GM12892 (cell line): Measurements from ENCODE around the gene ADAMTSL1.

Source experiments
- DNase-seq: peaks from one replicate; pipeline ENCODE4 v3.0.0; 2011; ENCODE audit not compliant: insufficient read length
- FAIRE-seq: peaks from 2 replicates; lab custom pipeline; 2011; peaks lifted over from hg19 to GRCh38; lab: Jason Lieb, UNC
- POLR2A ChIP-seq: IDR thresholded peaks from 2 replicates; pipeline ENCODE4 v1.6.1; 2011; ENCODE audit warnings: low read depth, low read length, control low read depth
- POLR2AphosphoS5 ChIP-seq: IDR thresholded peaks from 2 replicates; pipeline ENCODE4 v1.6.1; 2011; ENCODE audit warnings: low read depth, low read length, control low read depth
- TAF1 ChIP-seq: IDR thresholded peaks from 2 replicates; pipeline ENCODE4 v1.6.1; 2011; ENCODE audit warnings: low read depth, mild to moderate bottlenecking, control low read depth, low read length, borderline replicate concordance

The ADAMTSL1 gene

DNA sequence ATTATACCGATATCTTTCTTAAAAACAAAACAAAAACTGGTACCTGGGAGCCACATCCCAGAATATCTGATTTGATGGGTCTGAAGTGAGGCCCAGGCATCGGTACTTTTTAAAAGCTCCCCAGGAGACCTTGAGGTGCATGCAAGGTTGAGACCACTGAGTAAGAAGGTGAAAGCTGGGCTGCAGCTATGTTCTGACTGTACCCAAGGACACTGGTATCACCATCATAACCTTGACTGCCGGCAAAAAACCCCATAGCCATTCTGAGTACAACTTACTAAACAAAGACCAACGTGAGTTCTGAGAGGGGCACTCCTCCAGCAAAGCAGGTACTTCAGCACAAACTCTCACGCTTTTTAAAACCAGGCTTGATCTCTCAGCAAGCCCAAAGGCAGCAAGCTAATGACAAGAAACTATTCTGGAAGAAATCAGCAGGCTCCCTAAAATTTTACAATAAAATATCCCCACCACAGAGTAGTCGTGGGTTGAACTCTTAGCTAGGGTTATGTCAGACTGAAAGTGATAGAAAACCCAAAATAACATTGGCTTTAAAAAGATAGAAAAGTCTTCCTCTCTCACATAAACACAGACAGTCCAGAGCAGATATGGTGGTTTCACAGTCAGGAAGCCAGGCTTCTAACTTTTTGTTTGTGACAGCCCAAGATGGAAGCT lies 295.1 kb downstream of the ADAMTSL1 start:
- TF ChIP-seq POLR2AphosphoS5 (0 out of 2 replicates have a peak, but pooled peaks have one; percentile 38), TAF1 (no peak), POLR2A (peak; percentile 49; the same call in 1 of the 2 replicates)
- DNase-seq = no peak
- FAIRE-seq = peak; percentile 96

DNA sequence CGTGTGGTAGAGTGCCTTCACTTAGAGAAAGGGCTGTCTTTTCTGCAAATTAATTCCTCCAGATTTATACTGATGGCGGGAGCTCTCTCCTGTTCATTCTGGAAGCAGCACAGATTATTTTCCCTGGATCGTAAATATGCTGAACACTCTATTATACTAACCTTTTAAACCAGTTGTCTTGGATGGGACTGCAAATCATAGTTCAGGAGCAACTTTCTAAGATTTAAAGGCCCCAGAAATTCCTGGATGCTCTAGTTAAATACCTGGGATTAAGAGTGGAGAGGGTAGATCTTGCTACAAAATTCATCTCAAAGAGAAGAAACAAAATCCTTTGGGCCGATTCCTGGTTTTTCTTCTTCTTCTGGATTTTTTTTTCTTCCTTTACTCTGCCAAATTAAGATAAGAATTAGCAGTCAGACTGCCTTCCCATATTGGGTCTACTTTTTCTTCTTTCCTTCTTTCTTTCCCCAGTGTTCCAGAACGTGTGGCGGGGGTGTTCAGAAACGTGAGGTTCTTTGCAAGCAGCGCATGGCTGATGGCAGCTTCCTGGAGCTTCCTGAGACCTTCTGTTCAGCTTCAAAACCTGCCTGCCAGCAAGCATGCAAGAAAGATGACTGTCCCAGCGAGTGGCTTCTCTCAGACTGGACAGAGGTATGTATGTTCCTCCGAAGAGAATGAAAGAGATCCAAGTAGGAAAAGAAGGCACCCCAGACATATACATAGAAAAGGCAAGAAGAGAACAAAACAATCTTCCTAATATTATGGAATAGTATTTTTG lies 296.4 kb downstream of the ADAMTSL1 start:
- DNase-seq (no peak), FAIRE-seq (no peak)
- TF ChIP-seq POLR2A = no peak
- TF ChIP-seq TAF1 = no peak
- no peak for TF ChIP-seq POLR2AphosphoS5

DNA sequence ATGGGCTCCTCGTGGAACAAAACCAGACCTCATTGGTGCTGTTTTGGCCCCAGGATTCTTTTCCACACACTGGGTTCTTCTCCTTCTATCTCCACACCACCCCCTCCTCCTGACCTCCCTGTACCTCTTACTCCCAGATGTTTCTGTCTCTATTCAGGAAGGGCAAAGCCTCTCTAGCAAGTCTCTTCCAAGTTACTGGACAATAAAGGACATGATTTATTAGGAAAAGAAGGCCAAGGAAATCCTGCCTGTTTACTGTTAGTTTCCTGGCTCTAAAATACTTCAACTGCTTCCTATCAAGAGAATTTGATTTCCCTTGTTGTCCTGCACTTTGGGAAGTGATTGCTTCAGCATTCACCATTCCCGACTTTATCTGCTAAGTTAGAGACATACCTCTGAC lies 297.1 kb downstream of the ADAMTSL1 start:
- DNase-seq = no peak
- TF ChIP-seq POLR2A = no peak
- TF ChIP-seq POLR2AphosphoS5 = no peak
- TF ChIP-seq TAF1 = no peak
- no peak for FAIRE-seq

DNA sequence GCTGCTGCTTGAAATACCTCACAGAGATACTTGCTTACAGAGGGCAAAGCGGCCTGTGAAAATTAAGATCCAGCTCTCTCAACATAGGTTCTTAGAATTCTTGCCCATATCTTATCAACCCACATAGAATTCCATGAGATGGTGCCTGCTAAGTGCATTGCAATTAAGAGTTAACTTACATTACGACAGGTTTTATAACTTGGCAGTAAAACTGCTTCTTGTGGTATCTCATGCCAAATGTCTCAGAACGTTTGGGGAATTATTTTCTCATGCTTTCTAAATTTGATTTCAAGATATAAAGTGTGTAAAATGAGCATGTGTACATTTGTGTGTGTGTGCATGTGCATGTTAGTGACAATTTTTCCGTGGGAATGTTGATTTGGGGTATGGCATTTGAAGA lies 297.8 kb downstream of the ADAMTSL1 start:
- TF ChIP-seq POLR2A = no peak
- no peak for TF ChIP-seq POLR2AphosphoS5
- TF ChIP-seq TAF1 = no peak
- DNase-seq = no peak
- FAIRE-seq = no peak

DNA sequence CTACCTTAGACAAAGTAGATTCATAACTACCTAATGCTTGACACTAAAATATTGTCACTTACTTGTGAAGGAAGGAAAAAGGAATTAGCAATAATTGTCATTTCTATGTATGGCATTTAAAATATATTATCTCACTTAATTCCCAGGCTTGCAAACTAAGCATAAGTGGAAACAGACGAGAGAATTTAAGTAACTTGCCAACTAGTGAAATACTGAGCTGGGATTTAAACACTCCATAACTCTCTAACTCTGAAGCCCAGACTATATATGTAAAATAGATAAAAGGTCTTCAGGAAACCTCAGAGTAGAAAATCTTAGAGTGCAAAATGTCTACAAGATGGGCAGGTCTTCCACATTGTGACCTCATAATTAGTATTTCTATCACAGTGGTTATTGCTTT lies 301.3 kb downstream of the ADAMTSL1 start:
- FAIRE-seq = no peak
- TF ChIP-seq POLR2A (no peak), TAF1 (no peak), POLR2AphosphoS5 (no peak)
- DNase-seq = no peak

DNA sequence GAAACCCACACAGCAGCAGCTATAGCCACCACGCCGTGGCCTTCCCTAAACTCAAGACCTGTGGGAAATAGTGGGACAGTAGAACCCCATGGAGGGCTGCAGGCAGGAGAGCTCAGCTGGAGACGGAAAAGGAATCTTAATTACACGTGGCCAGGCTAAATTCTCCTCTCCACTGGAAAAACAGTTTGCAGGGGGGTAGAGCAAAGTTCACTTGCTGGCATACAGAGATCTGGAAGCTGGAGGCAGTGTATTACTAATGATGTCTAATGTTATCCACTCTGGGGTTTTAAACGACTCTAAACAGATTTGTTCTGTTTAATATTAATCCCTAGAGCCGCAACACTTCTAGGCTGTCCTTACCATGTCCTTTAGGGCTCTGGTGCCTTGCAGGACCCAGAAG lies 302.0 kb downstream of the ADAMTSL1 start:
- TF ChIP-seq POLR2AphosphoS5 = no peak
- no peak for TF ChIP-seq TAF1
- TF ChIP-seq POLR2A = no peak
- FAIRE-seq (no peak), DNase-seq (no peak)

DNA sequence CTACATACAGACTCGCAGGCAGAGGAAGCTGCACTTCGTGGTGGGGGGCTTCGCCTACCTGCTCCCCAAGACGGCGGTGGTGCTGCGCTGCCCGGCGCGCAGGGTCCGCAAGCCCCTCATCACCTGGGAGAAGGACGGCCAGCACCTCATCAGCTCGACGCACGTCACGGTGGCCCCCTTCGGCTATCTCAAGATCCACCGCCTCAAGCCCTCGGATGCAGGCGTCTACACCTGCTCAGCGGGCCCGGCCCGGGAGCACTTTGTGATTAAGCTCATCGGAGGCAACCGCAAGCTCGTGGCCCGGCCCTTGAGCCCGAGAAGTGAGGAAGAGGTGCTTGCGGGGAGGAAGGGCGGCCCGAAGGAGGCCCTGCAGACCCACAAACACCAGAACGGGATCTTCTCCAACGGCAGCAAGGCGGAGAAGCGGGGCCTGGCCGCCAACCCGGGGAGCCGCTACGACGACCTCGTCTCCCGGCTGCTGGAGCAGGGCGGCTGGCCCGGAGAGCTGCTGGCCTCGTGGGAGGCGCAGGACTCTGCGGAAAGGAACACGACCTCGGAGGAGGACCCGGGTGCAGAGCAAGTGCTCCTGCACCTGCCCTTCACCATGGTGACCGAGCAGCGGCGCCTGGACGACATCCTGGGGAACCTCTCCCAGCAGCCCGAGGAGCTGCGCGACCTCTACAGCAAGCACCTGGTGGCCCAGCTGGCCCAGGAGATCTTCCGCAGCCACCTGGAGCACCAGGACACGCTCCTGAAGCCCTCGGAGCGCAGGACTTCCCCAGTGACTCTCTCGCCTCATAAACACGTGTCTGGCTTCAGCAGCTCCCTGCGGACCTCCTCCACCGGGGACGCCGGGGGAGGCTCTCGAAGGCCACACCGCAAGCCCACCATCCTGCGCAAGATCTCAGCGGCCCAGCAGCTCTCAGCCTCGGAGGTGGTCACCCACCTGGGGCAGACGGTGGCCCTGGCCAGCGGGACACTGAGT lies 303.2 kb downstream of the ADAMTSL1 start:
- no peak for DNase-seq
- TF ChIP-seq POLR2AphosphoS5 (no peak), TAF1 (no peak), POLR2A (no peak)
- no peak for FAIRE-seq

DNA sequence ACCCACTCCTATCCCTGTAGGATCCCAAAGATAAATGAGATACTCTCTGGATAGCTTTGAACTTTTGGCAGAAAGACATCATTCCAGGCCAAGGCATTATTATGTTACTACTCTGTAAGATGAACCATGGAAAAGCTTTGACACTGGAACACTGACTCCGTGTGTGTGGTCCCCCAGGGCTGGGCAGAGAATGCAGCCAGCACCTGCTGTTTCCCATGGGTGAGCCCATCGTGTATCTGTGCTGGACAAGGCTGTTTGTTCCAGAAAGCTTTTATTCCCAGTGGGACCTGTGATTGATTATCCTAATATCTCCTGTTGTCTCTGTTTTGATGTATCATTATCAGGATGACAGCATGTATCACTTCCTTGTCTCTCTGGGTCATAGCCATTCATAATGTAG lies 304.2 kb downstream of the ADAMTSL1 start:
- no peak for FAIRE-seq
- TF ChIP-seq POLR2AphosphoS5 = no peak
- no peak for TF ChIP-seq TAF1
- TF ChIP-seq POLR2A = no peak
- DNase-seq = no peak

DNA sequence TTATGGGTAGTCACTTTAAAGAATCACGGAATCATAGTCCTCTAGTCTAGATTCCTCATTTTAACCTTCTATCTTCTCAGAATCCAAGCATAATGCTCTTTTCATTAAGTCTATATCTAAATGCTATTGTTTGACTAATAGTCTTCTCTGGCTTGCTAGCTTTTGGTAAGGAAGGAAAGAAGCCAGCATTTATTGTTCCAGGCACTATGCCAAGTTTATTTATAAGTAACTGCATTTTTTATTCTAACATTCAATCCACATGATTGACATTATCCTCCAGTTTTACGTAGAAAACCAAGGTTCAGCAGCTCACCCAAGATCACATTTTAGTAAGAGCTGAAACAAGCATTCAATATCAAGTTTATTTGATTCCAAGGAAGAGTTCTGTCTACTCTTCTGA lies 304.9 kb downstream of the ADAMTSL1 start:
- no peak for FAIRE-seq
- DNase-seq = no peak
- TF ChIP-seq POLR2AphosphoS5 (no peak), POLR2A (no peak), TAF1 (no peak)

DNA sequence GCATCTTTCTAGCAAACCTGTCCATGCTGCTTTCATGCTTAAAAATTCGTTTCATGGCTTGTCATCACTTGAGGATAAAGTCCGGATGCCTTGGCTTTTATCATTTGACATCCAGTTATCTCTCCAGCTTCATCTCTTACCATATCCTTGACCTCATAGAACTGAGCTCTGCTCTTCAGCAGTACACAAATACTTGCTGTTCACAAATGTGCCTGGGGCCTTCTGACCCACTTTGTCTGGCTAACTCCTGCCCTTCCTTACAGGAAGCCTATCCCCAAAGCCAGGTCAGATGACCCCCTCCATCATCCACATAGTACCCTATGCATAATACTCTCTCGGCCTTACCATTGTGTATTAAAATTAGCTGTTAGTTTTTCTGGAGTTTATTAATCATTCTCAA lies 310.0 kb downstream of the ADAMTSL1 start:
- no peak for TF ChIP-seq POLR2AphosphoS5
- no peak for TF ChIP-seq POLR2A
- no peak for TF ChIP-seq TAF1
- no peak for FAIRE-seq

DNA sequence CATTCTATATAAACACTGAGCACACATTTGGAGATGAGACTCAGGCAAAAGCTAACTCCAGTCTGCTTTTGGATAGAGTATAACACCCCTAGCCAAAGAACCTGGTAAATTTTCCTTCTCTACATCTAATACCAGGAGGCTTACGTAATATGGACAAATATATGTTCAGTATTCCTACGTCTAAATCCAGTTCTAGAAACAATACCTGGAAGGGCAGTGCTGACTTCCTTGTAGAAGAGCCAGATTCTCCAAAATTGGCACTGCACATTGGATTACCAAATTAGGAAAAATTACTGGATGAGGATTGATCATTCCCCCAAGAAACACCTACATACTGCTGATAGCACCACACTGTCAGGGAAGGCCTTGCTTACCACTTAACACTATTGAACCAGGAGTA lies 311.7 kb downstream of the ADAMTSL1 start:
- no peak for DNase-seq

More for the DNA sequence above, 310.0 kb downstream of the ADAMTSL1 start:
- DNase-seq = no peak

More for the DNA sequence above, 311.7 kb downstream of the ADAMTSL1 start:
- FAIRE-seq = no peak
- TF ChIP-seq POLR2AphosphoS5 (no peak), POLR2A (no peak), TAF1 (no peak)
